Esophagus (tissue), 2 donors: ENCODE data around the gene FKBP1A. TPM values are rescaled to one million over a fixed set of nuclear protein-coding genes. Genes with fewer than 3 reads are reported as not detected.

Source experiments
- H3K27ac ChIP-seq, 2 donors: one replicate each; pipeline ENCODE4 v1.5.1; 2013; ENCODE audit warnings: low read depth in 2 of 2, mild to moderate bottlenecking in 2 of 2, inconsistent platforms in 1 of 2, low read length in 1 of 2, moderate library complexity in 1 of 2
- H3K27me3 ChIP-seq, 2 donors: one replicate each; pipeline ENCODE4 v1.6.1; 2013; ENCODE audit warnings: low read length in 2 of 2, control low read depth in 1 of 2, mild to moderate bottlenecking in 1 of 2; ENCODE audit not compliant: insufficient read depth in 2 of 2, control insufficient read depth in 1 of 2
- H3K36me3 ChIP-seq, 2 donors: one replicate each; pipeline ENCODE4 v1.6.1; 2013; ENCODE audit warnings: low read length in 1 of 2; ENCODE audit not compliant: control insufficient read depth in 2 of 2, insufficient read depth in 2 of 2
- H3K4me1 ChIP-seq, 2 donors: one replicate each; pipeline ENCODE4 v1.6.1; 2013; ENCODE audit warnings: low read length in 1 of 2; ENCODE audit not compliant: control insufficient read depth in 2 of 2, insufficient read depth in 2 of 2
- H3K4me3 ChIP-seq, 2 donors: one replicate each; pipeline ENCODE4 v1.5.1; 2013; ENCODE audit warnings: low read length in 2 of 2, mild to moderate bottlenecking in 2 of 2, low read depth in 1 of 2, moderate library complexity in 1 of 2
- H3K9me3 ChIP-seq, 2 donors: one replicate each; pipeline ENCODE4 v1.6.1; 2013; ENCODE audit warnings: mild to moderate bottlenecking in 2 of 2, low read depth in 1 of 2, low read length in 1 of 2, moderate library complexity in 1 of 2; ENCODE audit not compliant: control insufficient read depth in 2 of 2, insufficient read depth in 1 of 2
- WGBS, 2 donors: extraction: QIAGEN DNeasy Blood & Tissue Kit; methylation state at CpG; one replicate each; pipeline ENCODE4 v1.1.7; 2013; 5-methylcytosine and 5-hydroxymethylcytosine counted together
- polyA plus RNA-seq, 2 donors: library from polyadenylated mRNA; stranded (reverse); fragments of 200-250 nt; gene quantifications; one replicate each; pipeline ENCODE4 v1.2.3, GENCODE V29; 2013
- donor health status: healthy with polysubstance abuse.
- donor health status: Bipolar disorder and iron deficiency.

Gene FKBP1A
- 100 to 1,000 TPM; 106 to 157 TPM for polyA plus RNA-seq

DNA sequence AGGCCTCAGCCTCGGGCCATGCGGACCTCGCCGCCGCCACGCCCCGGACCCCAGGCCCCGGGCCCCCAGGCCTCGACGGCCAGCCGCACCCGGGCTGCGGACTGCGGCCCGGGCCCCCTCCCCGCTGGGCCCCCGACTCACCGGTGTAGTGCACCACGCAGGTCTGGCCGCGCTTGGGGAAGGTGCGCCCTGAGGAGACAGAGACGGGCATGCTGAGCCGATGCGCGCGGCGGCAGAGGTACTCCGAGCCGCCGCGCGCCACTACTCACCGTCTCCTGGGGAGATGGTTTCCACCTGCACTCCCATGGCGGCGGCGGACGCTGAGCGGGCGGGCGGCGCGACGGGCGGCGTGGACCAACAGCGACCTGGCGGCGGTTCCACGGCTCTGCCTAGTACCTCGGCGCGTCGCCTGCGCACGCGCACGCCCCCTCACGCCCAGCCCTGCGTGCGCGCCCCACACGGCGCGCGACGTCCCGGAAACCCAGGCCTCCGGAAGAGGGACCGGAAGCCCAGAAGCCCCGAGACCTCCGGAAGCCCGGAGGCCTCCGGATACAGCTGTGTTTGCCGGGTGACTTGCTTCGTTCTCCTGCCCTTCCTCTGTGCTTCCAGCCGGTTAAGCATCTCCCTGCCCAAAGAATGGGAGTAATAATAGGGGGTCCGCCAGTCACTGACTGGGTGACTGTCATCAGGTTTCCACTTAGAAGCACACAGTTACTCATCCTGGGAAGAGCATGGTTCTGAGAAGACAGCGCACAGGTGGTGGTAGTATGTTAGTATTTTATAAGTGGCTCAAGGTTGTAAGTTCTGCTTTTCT, at the start of gene FKBP1A:
TSS of gene FKBP1A (minus strand) at position 362 of the 814 bp plus-strand sequence. CDS start at position 306, 56 bp downstream.
- Histone ChIP-seq H3K27me3 (no peaks in the 10 kb centered on the region), H3K36me3 (no peaks in the 10 kb centered on the region), H3K4me3 (peak within 1 kb of the TSS; percentile 71 to 94), H3K9me3 (no peaks in the 10 kb centered on the region), H3K27ac (peak within 1 kb of the TSS; percentile 70 to 84), H3K4me1 (peaks cover 10 to 19% of the 10 kb centered on the region in 2 donors)
- 1% methylated on average over 75 to 79 of the region's 79 CpGs for WGBS, 2 donors

DNA sequence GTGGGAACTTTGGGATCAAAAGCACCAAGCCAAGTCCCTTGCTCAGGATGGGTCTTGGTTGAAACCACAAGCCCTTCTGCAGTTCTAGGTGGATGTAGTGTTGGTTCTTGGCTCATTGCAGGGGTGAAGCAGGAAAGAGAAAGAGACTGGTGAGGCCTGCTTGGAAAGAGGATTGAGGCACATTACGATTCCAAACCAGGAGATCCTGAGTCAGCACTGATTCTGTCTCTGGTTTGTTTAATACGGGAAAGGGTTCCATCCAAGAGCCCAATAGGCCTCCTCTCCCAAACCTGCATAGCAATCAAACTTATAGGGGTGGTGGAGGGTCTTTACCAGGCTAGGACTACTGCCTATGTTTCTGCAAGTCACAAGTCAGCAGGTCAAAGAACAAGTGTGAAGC, 49.5 kb upstream of the FKBP1A start:
- H3K27ac ChIP-seq = no peak overlapping the region
- peaks cover 29 to 38% of the 10 kb centered on the region in 2 donors for H3K36me3 ChIP-seq
- no peaks in the 10 kb centered on the region for H3K4me1 ChIP-seq
- H3K27me3 ChIP-seq = no peaks in the 10 kb centered on the region
- 89 to 92% methylated on average over 2 of the region's 2 CpGs for WGBS, 2 donors
- no peaks in the 10 kb centered on the region for H3K9me3 ChIP-seq
- H3K4me3 ChIP-seq = no peak overlapping the region

DNA sequence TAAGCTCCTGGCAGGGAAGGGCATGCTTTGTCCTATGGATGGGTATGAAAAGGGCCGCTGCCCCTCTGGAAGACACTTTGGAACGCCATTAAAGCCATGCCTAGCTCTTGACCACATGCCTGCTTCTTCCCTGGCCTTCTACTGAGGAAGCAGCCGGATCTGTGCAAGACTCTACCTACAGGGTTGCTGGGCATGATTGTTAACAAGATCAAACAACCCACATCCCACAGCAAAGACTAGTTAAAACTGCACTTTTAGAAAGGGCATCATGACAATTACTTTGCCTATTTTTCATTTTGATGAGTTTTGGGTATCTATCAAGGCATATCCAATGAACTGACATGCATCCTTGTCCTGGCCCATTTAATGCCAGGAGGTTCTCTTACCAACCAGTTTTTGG, 48.3 kb upstream of the FKBP1A start:
- WGBS, 2 donors = 71 to 74% methylated on average over 3 of the region's 3 CpGs
- Histone ChIP-seq H3K9me3 (no peaks in the 10 kb centered on the region), H3K27ac (no peak overlapping the region), H3K4me3 (no peak overlapping the region), H3K27me3 (no peaks in the 10 kb centered on the region), H3K4me1 (no peaks in the 10 kb centered on the region), H3K36me3 (peaks cover 29 to 35% of the 10 kb centered on the region in 2 donors)

DNA sequence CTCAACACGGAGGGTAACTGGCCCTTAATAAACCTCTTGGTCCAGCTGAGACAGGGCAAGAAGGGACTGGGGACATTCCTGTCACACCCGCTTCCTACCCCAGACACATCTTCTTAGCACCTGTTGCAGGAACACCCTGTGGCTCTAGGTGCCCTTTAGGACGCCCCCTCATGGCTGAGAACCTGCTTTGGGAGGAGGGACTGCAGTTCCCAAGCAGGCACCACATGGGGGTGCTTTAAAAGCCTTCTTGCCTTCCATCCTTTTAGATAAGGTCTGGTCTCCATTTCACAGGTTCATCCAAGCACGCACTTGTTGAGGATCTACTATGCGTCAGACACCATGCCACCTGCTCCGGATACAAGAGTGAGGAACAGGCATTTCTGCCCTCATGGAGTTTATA, 47.2 kb upstream of the FKBP1A start:
- Histone ChIP-seq H3K4me3 (no peak overlapping the region), H3K9me3 (no peaks in the 10 kb centered on the region), H3K27me3 (no peaks in the 10 kb centered on the region), H3K4me1 (no peaks in the 10 kb centered on the region), H3K27ac (peak overlapping the region in 1 of 2 donors; percentile 6), H3K36me3 (peaks cover 22 to 24% of the 10 kb centered on the region in 2 donors)
- 73 to 75% methylated on average over 6 of the region's 6 CpGs for WGBS, 2 donors

DNA sequence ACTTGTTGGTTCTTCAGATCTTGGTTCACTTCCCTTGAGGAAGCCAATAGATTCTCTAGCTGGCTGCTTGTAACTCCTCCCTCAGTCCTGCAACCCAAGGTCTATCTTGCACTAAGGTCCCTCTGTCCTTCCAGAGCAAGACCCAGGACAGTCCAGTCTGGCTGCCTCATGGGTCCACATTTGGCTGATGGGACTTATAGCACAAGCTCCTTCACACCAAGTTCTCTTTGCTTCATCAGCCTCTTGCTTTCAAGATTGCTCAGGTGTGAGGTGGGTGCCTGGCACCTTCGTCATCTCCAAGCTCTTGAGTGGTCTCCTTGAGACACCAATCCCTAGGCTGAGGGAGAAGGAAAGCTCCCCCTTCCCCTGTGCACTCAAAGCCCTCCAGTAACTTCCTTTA, 45.5 kb upstream of the FKBP1A start:
- H3K27me3 ChIP-seq = no peaks in the 10 kb centered on the region
- H3K9me3 ChIP-seq = no peaks in the 10 kb centered on the region
- H3K4me3 ChIP-seq = no peak overlapping the region
- peaks cover 8 to 16% of the 10 kb centered on the region in 2 donors for H3K36me3 ChIP-seq
- no peaks in the 10 kb centered on the region for H3K4me1 ChIP-seq
- 29 to 33% methylated on average over 1 of the region's 1 CpG for WGBS, 2 donors
- H3K27ac ChIP-seq = no peak overlapping the region

DNA sequence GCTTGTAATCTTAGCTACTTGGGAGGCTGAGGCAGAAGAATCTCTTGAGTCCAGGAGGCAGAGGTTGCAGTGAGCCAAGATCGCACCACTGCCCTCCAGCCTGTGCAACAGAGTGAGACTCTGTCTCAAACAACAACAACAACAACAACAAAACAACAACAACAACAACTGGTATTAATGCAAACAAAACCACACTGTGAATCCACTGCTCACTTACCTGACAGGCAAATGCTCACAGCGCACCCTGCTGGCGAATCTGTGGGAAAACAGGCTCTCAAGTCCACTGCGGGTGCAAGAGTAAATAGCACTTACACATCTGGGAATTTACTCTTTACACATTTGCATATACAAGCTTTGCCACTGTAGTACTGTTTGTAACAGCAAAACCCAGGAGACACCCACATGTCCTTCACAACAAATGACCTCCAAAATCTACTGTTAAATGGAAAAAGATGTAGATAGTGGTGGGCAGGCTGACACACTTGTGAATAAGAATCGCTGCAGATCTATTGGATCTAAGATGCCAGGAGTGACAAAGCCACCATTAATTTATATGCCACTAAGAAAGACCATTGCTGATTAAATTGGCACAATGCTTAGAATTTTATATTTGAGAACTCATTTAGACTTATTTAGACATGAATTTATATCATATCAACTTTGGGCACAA, 44.5 kb upstream of the FKBP1A start:
- no peaks in the 10 kb centered on the region for H3K27me3 ChIP-seq
- H3K27ac ChIP-seq = no peak overlapping the region
- peaks cover 2 to 8% of the 10 kb centered on the region in 2 donors for H3K36me3 ChIP-seq
- H3K4me3 ChIP-seq = no peak overlapping the region
- 34 to 38% methylated on average over 5 of the region's 5 CpGs for WGBS, 2 donors
- H3K9me3 ChIP-seq = no peaks in the 10 kb centered on the region
- H3K4me1 ChIP-seq = no peaks in the 10 kb centered on the region

DNA sequence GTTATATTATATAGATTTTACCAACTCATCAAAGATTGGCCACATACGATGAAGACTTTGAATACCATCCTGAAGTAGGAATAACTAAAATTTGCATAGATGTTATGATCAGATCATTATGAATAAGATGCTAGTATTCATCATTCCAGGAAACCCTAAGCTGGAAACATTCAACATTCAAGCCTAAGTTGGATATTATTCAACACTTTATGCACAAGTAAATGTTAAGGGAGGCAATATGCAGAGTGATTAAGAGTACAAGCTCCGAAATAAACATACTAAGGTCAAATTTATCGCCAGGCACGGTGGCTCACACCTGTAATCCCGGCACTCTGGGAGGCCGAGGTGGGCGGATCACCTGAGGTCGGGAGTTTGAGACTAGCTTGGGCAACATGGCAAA, 43.4 kb upstream of the FKBP1A start:
- no peak overlapping the region for H3K27ac ChIP-seq
- H3K4me1 ChIP-seq = no peaks in the 10 kb centered on the region
- WGBS, 2 donors = 91% methylated on average over 8 of the region's 8 CpGs
- H3K27me3 ChIP-seq = no peaks in the 10 kb centered on the region
- H3K9me3 ChIP-seq = no peaks in the 10 kb centered on the region
- no peak overlapping the region for H3K4me3 ChIP-seq
- peaks cover 0 to 5% of the 10 kb centered on the region in 2 donors for H3K36me3 ChIP-seq

DNA sequence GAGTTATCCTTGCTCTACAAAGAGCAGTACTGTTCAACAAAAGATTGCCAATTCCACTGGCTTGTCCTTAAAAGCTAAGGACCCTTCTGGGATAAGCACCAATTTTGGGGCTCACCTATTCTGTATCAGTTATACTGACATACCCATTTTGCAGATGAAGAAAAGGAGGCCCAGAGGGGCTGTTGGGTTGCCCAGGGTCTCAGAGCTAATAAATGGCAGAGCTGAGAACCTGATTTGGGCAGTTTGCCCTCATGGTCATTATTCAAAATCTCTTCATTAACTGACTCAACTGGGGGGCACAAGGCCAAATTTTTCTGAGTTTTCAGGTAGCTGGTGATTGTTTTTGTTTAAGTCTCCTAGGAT, 42.5 kb upstream of the FKBP1A start:
- H3K4me3 ChIP-seq = no peak overlapping the region

DNA sequence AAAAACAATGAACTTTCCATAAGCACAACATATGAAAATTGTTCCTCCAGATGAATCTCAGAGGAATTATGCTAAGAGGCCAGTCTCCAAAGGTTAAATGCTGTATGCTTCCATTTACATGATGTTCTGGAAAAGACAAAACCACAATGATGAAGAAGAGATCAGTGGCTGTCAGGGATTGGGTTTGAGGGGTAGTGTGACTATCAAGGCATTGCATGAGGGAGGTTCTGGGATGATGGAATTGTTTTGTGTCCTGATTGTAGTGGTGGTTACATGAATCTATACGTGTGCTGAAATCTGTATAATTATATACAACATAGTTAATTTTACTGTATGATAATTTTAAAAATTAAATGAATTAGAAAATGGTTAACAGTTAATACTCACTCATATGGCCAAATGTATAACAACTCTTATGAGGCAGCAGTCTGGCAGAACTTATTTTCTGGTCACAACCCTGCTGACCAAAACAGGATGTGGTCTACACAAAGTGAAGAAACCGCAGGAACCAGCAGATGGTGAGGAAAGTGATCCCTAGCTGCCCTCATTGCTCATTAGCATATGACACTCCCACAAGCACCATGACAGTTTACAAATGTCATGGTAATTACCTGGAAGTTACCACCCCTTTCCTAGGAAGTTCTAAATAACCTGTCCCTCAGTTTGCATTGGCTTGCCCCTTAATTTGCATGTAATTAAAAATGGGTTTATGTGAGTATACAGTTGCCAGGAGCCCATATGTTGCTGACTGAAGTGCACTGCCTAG, 41.9 kb upstream of the FKBP1A start:
- H3K27me3 ChIP-seq = no peaks in the 10 kb centered on the region
- H3K4me3 ChIP-seq = no peak overlapping the region
- no peaks in the 10 kb centered on the region for H3K9me3 ChIP-seq
- no peaks in the 10 kb centered on the region for H3K4me1 ChIP-seq
- no peaks in the 10 kb centered on the region for H3K36me3 ChIP-seq
- no peak overlapping the region for H3K27ac ChIP-seq
- WGBS, 2 donors = 74% methylated on average over 2 of the region's 2 CpGs

More for the DNA sequence above, 42.5 kb upstream of the FKBP1A start:
- no peaks in the 10 kb centered on the region for H3K9me3 ChIP-seq
- no peak overlapping the region for H3K27ac ChIP-seq
- H3K36me3 ChIP-seq = no peaks in the 10 kb centered on the region
- H3K27me3 ChIP-seq = no peaks in the 10 kb centered on the region
- no peaks in the 10 kb centered on the region for H3K4me1 ChIP-seq
